HepG2 (cell line): ENCODE measurements around the gene PTCD3. TPM values are rescaled to one million over a fixed set of nuclear protein-coding genes. Genes with fewer than 3 reads are reported as not detected.

ENCODE experiments used
- ATAC-seq: fragments of 200-7000 bp; cut with Tn5 transposase; 3 replicates; pipeline ENCODE4 v1.9.1; 2020; ENCODE audit warnings: mild to moderate bottlenecking, moderate library complexity
- BruUV-seq: library from RNA; stranded (reverse); fragments of 400-500 nt; replicated peaks from 2 replicates; lab custom pipeline; 2021; lab: Mats Ljungman, UMichigan
- CTCF ChIA-PET: fragments of 300-600 bp; formaldehyde crosslinking; extraction: SDS; loops from one replicate; lab custom pipeline; 2021; ENCODE audit warnings: low total read pairs, inconsistent platforms, low intra/inter-chr PET ratio; lab: Yijun Ruan, JAX
- POLR2A ChIA-PET: fragments of 350-600 bp; sonication (Branson Sonifier 250); formaldehyde crosslinking; loops from one replicate; lab custom pipeline; 2020; ENCODE audit warnings: antibody characterized with exemption, inconsistent platforms; lab: Yijun Ruan, JAX
- DNase-seq: peaks from one replicate; pipeline ENCODE4 v3.0.0-alpha.2; 2015; ENCODE audit warnings: low spot score
- FAIRE-seq: peaks from 3 replicates; lab custom pipeline; 2011; peaks lifted over from hg19 to GRCh38; lab: Jason Lieb, UNC
- H2AFZ ChIP-seq: one replicate; pipeline ENCODE4 v1.6.1; 2011; ENCODE audit warnings: low read length, inconsistent platforms
- H3K27ac ChIP-seq: fragments of 300-600 bp; 3 replicates; pipeline ENCODE4 v1.8.0; 2011; ENCODE audit warnings: mixed run types, mild to moderate bottlenecking, mixed read lengths, low read length, inconsistent platforms; ENCODE audit not compliant: insufficient read depth; ENCODE audit errors: extremely low read length
- H3K27me3 ChIP-seq, 2 experiments: fragments of 200-600 bp in 1 of 2; 2 replicates in 1 of 2; 3 replicates in 1 of 2; pipeline versions ENCODE4 v1.6.0 to v1.8.0; 2011; ENCODE audit warnings: low read length in 2 of 2, mild to moderate bottlenecking in 2 of 2, moderate library complexity in 2 of 2, inconsistent platforms in 1 of 2; ENCODE audit not compliant: insufficient read depth in 2 of 2, control insufficient read depth in 1 of 2
- H3K36me3 ChIP-seq, 2 experiments: fragments of 200-600 bp in 1 of 2; replicated peaks in 1 of 2; 2 replicates in 1 of 2; 3 replicates in 1 of 2; pipeline versions ENCODE4 v1.5.1 to v1.8.0; 2011; ENCODE audit warnings: low read length in 2 of 2, inconsistent platforms in 1 of 2; ENCODE audit not compliant: insufficient read depth in 2 of 2, control insufficient read depth in 1 of 2
- H3K4me1 ChIP-seq: 2 replicates; pipeline ENCODE4 v1.5.1; 2012; ENCODE audit warnings: low read length, inconsistent platforms; ENCODE audit not compliant: insufficient read depth
- H3K4me2 ChIP-seq: 2 replicates; pipeline ENCODE4 v1.6.0; 2011; ENCODE audit warnings: low read depth, low read length, inconsistent platforms
- H3K4me3 ChIP-seq, 3 experiments: fragments of 200-600 bp in 1 of 3; sonication (generic), shearing (Covaris generic) in 1 of 3; replicated peaks in 1 of 3; 2 replicates each; pipeline ENCODE4 v1.5.1; 2011 to 2016; ENCODE audit warnings: low read length in 3 of 3, inconsistent platforms in 2 of 3, low read depth in 2 of 3, mild to moderate bottlenecking in 2 of 3, control low read depth in 1 of 3, mixed read lengths in 1 of 3; ENCODE audit not compliant: insufficient read depth in 1 of 3
- H3K79me2 ChIP-seq: one replicate; pipeline ENCODE4 v1.6.1; 2011; ENCODE audit warnings: low read length, inconsistent platforms; ENCODE audit not compliant: insufficient read depth
- H3K9ac ChIP-seq: 2 replicates; pipeline ENCODE4 v1.6.0; 2011; ENCODE audit warnings: mild to moderate bottlenecking, low read depth, low read length, inconsistent platforms; ENCODE audit not compliant: insufficient read depth
- H3K9me3 ChIP-seq: 2 replicates; pipeline ENCODE4 v1.5.1; 2012; ENCODE audit warnings: mild to moderate bottlenecking, low read length
- H4K20me1 ChIP-seq: 2 replicates; pipeline ENCODE4 v1.6.0; 2011; ENCODE audit warnings: inconsistent platforms, mild to moderate bottlenecking, low read length, moderate library complexity; ENCODE audit not compliant: insufficient read depth
- CEBPG ChIP-seq: IDR thresholded peaks from 2 replicates; pipeline ENCODE4 v1.6.1; 2016
- ISL2 ChIP-seq: sonication (generic); formaldehyde crosslinking; IDR thresholded peaks from 2 replicates; pipeline ENCODE4 v1.5.0; 2020; ENCODE audit warnings: missing genetic modification reagents
- ZFYVE20 ChIP-seq: sonication (generic); formaldehyde crosslinking; IDR thresholded peaks from 2 replicates; pipeline ENCODE4 v1.8.0; 2023; ENCODE audit warnings: low read depth, mild to moderate bottlenecking, moderate library complexity, missing genetic modification reagents, borderline replicate concordance
- WGBS: methylation state at CpG from one replicate; pipeline ENCODE4 v1.1.6; 2017; ENCODE audit warnings: low lambda C conversion rate; 5-methylcytosine and 5-hydroxymethylcytosine counted together
- in situ Hi-C: cut with HindIII; loops from 2 replicates; pipeline ENCODE4 v1.10.0; 2017; ENCODE audit warnings: low pct_unique_long_range_greater_than_20kb; ENCODE audit not compliant: extremely low pct_ligation_motif_present
- intact Hi-C: fragments of 100-400 bp; cut with micrococcal nuclease; formaldehyde crosslinking; loops from one replicate; pipeline ENCODE4 v1.10.0; 2022; ENCODE audit not compliant: unreplicated experiment
- polyA plus RNA-seq, 8 experiments: library from polyadenylated mRNA; depleted of rRNA in 3 of 8; stranded (reverse) in 7 of 8; unstranded in 1 of 8; fragments of >200 nt; fragmentation: Illumina TruSeq in 4 of 8; extraction: Trizol in 4 of 8; gene quantifications; 2 replicates each; pipeline versions ENCODE4 v1.2.1 to v1.2.3, GENCODE V29; 2011 to 2016; ENCODE audit warnings: low read depth in 4 of 8, missing spikeins in 1 of 8, mixed read lengths in 1 of 8; ENCODE audit not compliant: insufficient read depth in 1 of 8
- total RNA-seq, 5 experiments: library from RNA; depleted of rRNA; stranded (reverse); fragments of >200 nt; fragmentation: Illumina TruSeq; extraction: Trizol; gene quantifications; 2 replicates each; pipeline ENCODE4 v1.2.3, GENCODE V29; 2016; ENCODE audit warnings: low read depth in 1 of 5
- TF ChIP-seq, protein P1 (sequence below): sonication (generic); formaldehyde crosslinking; IDR thresholded peaks from 2 replicates; pipeline ENCODE4 v1.4.0; 2020; ENCODE audit warnings: missing genetic modification reagents
- TF ChIP-seq, protein P2 (sequence below): sonication (generic); formaldehyde crosslinking; IDR thresholded peaks from 2 replicates; pipeline ENCODE4 v1.4.0; 2020; ENCODE audit warnings: mild to moderate bottlenecking, missing genetic modification reagents, borderline replicate concordance
- TF ChIP-seq, protein P3 (sequence below): sonication (generic); formaldehyde crosslinking; IDR thresholded peaks from 2 replicates; pipeline ENCODE4 v1.5.0; 2020; ENCODE audit warnings: missing genetic modification reagents

PTCD3 gene
- total and polyA plus RNA-seq, 2 of the 13 experiments (the other 11 are each of a cell fraction or from before 2014, with no cell fraction given), result 124 to 309 TPM

DNA sequence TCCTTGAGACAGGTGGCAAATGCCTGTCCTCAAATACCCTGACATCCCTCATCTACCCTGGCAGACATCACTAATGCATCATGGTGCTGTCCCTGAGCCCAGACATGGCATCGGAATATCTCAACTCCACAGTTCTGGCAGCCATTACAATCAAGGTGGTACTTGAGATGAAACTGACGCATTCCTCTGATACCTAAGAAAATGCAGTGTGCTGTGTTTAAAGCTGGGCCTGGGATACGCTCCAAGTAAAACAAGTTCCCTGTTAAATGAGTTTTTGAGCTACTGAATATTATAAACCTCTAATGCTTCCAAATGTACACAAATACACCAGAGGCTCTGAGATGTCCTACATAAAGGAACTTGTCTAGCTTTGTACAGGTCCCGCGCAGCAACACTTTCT lies 30.1 kb upstream of the PTCD3 start:
- Histone ChIP-seq H3K27me3 (no peaks in the 10 kb centered on the region), H3K9me3 (no peaks in the 10 kb centered on the region), H3K9ac (no peak overlapping the region), H4K20me1 (peaks cover 2% of the 10 kb centered on the region; the same call in 1 of the 2 replicates), H3K4me3 (no peak overlapping the region), H3K4me2 (no peak overlapping the region), H3K4me1 (peaks cover 7% of the 10 kb centered on the region), H2AFZ (no peak overlapping the region), H3K79me2 (no peaks in the 10 kb centered on the region), H3K36me3 (peaks cover 56 to 95% of the 10 kb centered on the region in 2 experiments), H3K27ac (no peak overlapping the region)
- no TSS peak for BruUV-seq
- DNase-seq (no peak), ATAC-seq (no peak), FAIRE-seq (no peak)
- CTCF ChIA-PET, result no interaction called here
- in situ Hi-C loops (loop anchor here (5.0 to 10.0 kb wide), 2 partner anchors 249 to 341 kb away; no protein-coding TSS in a partner anchor), intact Hi-C loops (no loop called here)
- POLR2A ChIA-PET, result no interaction called here
- 98% methylated on average over 5 of the region's 5 CpGs for WGBS
- TF ChIP-seq, protein P1, sequence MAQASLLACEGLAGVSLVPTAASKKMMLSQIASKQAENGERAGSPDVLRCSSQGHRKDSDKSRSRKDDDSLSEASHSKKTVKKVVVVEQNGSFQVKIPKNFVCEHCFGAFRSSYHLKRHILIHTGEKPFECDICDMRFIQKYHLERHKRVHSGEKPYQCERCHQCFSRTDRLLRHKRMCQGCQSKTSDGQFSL (CRISPR knock-in tag), result no peak
- TF ChIP-seq ISL2 (CRISPR knock-in tag) (no peak), CEBPG (CRISPR knock-in tag) (no peak), ZFYVE20 (CRISPR knock-in tag) (no peak)
- TF ChIP-seq, protein P2, sequence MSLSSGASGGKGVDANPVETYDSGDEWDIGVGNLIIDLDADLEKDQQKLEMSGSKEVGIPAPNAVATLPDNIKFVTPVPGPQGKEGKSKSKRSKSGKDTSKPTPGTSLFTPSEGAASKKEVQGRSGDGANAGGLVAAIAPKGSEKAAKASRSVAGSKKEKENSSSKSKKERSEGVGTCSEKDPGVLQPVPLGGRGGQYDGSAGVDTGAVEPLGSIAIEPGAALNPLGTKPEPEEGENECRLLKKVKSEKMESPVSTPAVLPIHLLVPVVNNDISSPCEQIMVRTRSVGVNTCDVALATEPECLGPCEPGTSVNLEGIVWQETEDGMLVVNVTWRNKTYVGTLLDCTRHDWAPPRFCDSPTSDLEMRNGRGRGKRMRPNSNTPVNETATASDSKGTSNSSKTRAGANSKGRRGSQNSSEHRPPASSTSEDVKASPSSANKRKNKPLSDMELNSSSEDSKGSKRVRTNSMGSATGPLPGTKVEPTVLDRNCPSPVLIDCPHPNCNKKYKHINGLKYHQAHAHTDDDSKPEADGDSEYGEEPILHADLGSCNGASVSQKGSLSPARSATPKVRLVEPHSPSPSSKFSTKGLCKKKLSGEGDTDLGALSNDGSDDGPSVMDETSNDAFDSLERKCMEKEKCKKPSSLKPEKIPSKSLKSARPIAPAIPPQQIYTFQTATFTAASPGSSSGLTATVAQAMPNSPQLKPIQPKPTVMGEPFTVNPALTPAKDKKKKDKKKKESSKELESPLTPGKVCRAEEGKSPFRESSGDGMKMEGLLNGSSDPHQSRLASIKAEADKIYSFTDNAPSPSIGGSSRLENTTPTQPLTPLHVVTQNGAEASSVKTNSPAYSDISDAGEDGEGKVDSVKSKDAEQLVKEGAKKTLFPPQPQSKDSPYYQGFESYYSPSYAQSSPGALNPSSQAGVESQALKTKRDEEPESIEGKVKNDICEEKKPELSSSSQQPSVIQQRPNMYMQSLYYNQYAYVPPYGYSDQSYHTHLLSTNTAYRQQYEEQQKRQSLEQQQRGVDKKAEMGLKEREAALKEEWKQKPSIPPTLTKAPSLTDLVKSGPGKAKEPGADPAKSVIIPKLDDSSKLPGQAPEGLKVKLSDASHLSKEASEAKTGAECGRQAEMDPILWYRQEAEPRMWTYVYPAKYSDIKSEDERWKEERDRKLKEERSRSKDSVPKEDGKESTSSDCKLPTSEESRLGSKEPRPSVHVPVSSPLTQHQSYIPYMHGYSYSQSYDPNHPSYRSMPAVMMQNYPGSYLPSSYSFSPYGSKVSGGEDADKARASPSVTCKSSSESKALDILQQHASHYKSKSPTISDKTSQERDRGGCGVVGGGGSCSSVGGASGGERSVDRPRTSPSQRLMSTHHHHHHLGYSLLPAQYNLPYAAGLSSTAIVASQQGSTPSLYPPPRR (CRISPR knock-in tag), result no peak
- TF ChIP-seq, protein P3, sequence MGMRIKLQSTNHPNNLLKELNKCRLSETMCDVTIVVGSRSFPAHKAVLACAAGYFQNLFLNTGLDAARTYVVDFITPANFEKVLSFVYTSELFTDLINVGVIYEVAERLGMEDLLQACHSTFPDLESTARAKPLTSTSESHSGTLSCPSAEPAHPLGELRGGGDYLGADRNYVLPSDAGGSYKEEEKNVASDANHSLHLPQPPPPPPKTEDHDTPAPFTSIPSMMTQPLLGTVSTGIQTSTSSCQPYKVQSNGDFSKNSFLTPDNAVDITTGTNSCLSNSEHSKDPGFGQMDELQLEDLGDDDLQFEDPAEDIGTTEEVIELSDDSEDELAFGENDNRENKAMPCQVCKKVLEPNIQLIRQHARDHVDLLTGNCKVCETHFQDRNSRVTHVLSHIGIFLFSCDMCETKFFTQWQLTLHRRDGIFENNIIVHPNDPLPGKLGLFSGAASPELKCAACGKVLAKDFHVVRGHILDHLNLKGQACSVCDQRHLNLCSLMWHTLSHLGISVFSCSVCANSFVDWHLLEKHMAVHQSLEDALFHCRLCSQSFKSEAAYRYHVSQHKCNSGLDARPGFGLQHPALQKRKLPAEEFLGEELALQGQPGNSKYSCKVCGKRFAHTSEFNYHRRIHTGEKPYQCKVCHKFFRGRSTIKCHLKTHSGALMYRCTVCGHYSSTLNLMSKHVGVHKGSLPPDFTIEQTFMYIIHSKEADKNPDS, result no peak
